ENCODE results near the gene TRIM61. TPM values are rescaled to one million over a fixed set of nuclear protein-coding genes. Genes with fewer than 3 reads are reported as not detected.
A peak's percentile ranks its signal among the peaks of the same experiment; 100 is the strongest.
"Not testable (repeated sequence)": the region's sequence is repeated elsewhere in the genome, so short reads cannot be mapped to it uniquely, and the experiment has no call there.

TRIM61 gene
- total and polyA plus RNA-seq, 12 donors = 0.57 to 12.2 (median 2.8) TPM

GRCh38 chr4:164945146-164945545, 32.3 kb downstream of the TRIM61 start:
- Histone ChIP-seq H3K9me3 (replicated peaks in 1 of 3) (no peaks in the 10 kb centered on the region), H3K4me1 (replicated peaks in 1 of 2) (no peaks in the 10 kb centered on the region), H3K36me3 (replicated peaks in 1 of 2) (no peaks in the 10 kb centered on the region), H3K27me3 (no peaks in the 10 kb centered on the region), H3K4me3 (no peak overlapping the region), H3K27ac (no peak overlapping the region)
- WGBS, 4 donors = 57 to 72% (median 60%) methylated on average over 5 of the region's 5 CpGs
- intact Hi-C loops (cut with DNase I) = no loop called here
- no peak for TF ChIP-seq CTCF (IDR thresholded peaks at IDR 0.05)
- TF ChIP-seq POLR2A (IDR thresholded peaks at IDR 0.05) = no peak
- DNase-seq = no peak

- Histone ChIP-seq H3K27ac (no peak overlapping the region), H3K4me3 (no peak overlapping the region), H3K9me3 (replicated peaks in 1 of 3) (no peaks in the 10 kb centered on the region), H3K27me3 (no peaks in the 10 kb centered on the region), H3K36me3 (replicated peaks in 1 of 2) (no peaks in the 10 kb centered on the region), H3K4me1 (replicated peaks in 1 of 2) (no peaks in the 10 kb centered on the region)
- DNase-seq = no peak
- TF ChIP-seq POLR2A (IDR thresholded peaks at IDR 0.05) (no peak), CTCF (IDR thresholded peaks at IDR 0.05) (no peak)
- intact Hi-C loops (cut with DNase I) = no loop called here
- 76 to 78% (median 77%) methylated on average over 9 of the region's 9 CpGs for WGBS, 4 donors
Observed at GRCh38 chr4:164943192-164943591, 34.3 kb downstream of the TRIM61 start.

- Histone ChIP-seq H3K36me3 (replicated peaks in 1 of 2) (no peaks in the 10 kb centered on the region), H3K9me3 (replicated peaks in 1 of 3) (no peaks in the 10 kb centered on the region), H3K27ac (no peak overlapping the region), H3K27me3 (no peaks in the 10 kb centered on the region), H3K4me3 (no peak overlapping the region), H3K4me1 (replicated peaks in 1 of 2) (no peaks in the 10 kb centered on the region)
- peak in 5 of 7 donors; percentile 26 to 57 (median 37) for DNase-seq
- intact Hi-C loops (cut with DNase I) = no loop called here
- TF ChIP-seq POLR2A (IDR thresholded peaks at IDR 0.05) = no peak
- no peak for TF ChIP-seq CTCF (IDR thresholded peaks at IDR 0.05)
Observed at GRCh38 chr4:164937576-164938270, 39.7 kb downstream of the TRIM61 start.

- DNase-seq; H3K27ac ChIP-seq; intact Hi-C loops (cut with DNase I); H3K4me3 ChIP-seq; H3K9me3 ChIP-seq (replicated peaks in 1 of 3); H3K36me3 ChIP-seq (replicated peaks in 1 of 2); H3K4me1 ChIP-seq (replicated peaks in 1 of 2); H3K27me3 ChIP-seq: not testable (repeated sequence)
- WGBS, 4 donors = 71 to 77% (median 74%) methylated on average over 9 of the region's 9 CpGs
Observed at GRCh38 chr4:164935865-164936606, 41.4 kb downstream of the TRIM61 start.
